CD14-positive monocyte (primary cell): Measurements from ENCODE around the gene UBQLNL. TPM values are rescaled to one million over a fixed set of nuclear protein-coding genes. Genes with fewer than 3 reads are reported as not detected.

Source experiments
- DNase-seq, 3 donors: peaks; one replicate each; pipeline ENCODE4 v3.0.0-alpha.2; 2011 to 2022
- H2AFZ ChIP-seq: 2 replicates; pipeline ENCODE4 v1.6.0; 2012; ENCODE audit warnings: mild to moderate bottlenecking, low read depth, low read length, inconsistent platforms; ENCODE audit not compliant: insufficient read depth, poor library complexity, severe bottlenecking
- H3K27ac ChIP-seq, 2 donors: 1 replicate in 1 of 2; 2 replicates in 1 of 2; pipeline ENCODE4 v1.5.1; 2012 to 2013; ENCODE audit warnings: low read length in 2 of 2, control low read depth in 1 of 2, inconsistent platforms in 1 of 2, low read depth in 1 of 2, mild to moderate bottlenecking in 1 of 2
- H3K27me3 ChIP-seq, 2 donors: one replicate each; pipeline versions ENCODE4 v1.6.0 to v1.6.1; 2011 to 2013; ENCODE audit warnings: low read length in 2 of 2; ENCODE audit not compliant: control insufficient read depth in 2 of 2, insufficient read depth in 2 of 2
- H3K36me3 ChIP-seq, 2 donors: replicated peaks in 1 of 2; 1 replicate in 1 of 2; 2 replicates in 1 of 2; pipeline versions ENCODE4 v1.5.1 to v1.6.1; 2012 to 2013; ENCODE audit warnings: low read length in 2 of 2, control low read depth in 1 of 2, inconsistent platforms in 1 of 2, mild to moderate bottlenecking in 1 of 2; ENCODE audit not compliant: insufficient read depth in 2 of 2, control insufficient read depth in 1 of 2
- H3K4me1 ChIP-seq, 2 donors: 1 replicate in 1 of 2; 2 replicates in 1 of 2; pipeline versions ENCODE4 v1.5.1 to v1.6.1; 2012 to 2013; ENCODE audit warnings: low read length in 2 of 2, control low read depth in 1 of 2, inconsistent platforms in 1 of 2, mild to moderate bottlenecking in 1 of 2, moderate library complexity in 1 of 2; ENCODE audit not compliant: insufficient read depth in 2 of 2, control insufficient read depth in 1 of 2
- H3K4me2 ChIP-seq: replicated peaks from 2 replicates; pipeline ENCODE3; 2012; ENCODE audit warnings: low read length, moderate library complexity, mild to moderate bottlenecking; ENCODE audit not compliant: poor library complexity, severe bottlenecking; ENCODE audit errors: extremely low read depth
- H3K4me3 ChIP-seq, 3 experiments: fragments of 200-600 bp in 1 of 3; sonication (generic) in 1 of 3; replicated peaks in 1 of 3; 1 replicate in 2 of 3; 2 replicates in 1 of 3; pipeline ENCODE4 v1.5.1; 2011 to 2013; ENCODE audit warnings: low read length in 3 of 3, mild to moderate bottlenecking in 3 of 3, control low read depth in 2 of 3, low read depth in 2 of 3, inconsistent platforms in 1 of 3, moderate library complexity in 1 of 3
- H3K79me2 ChIP-seq: 2 replicates; pipeline ENCODE4 v1.6.0; 2012; ENCODE audit warnings: mild to moderate bottlenecking, control low read depth, inconsistent platforms, low read length, moderate library complexity; ENCODE audit not compliant: insufficient read depth
- H3K9ac ChIP-seq: 2 replicates; pipeline ENCODE4 v1.6.0; 2017; ENCODE audit warnings: low read length, mild to moderate bottlenecking; ENCODE audit not compliant: insufficient read depth, poor library complexity, severe bottlenecking
- H3K9me3 ChIP-seq, 2 donors: replicated peaks in 1 of 2; 1 replicate in 1 of 2; 2 replicates in 1 of 2; pipeline versions ENCODE4 v1.5.1 to v1.6.1; 2012 to 2013; ENCODE audit warnings: low read length in 2 of 2, control low read depth in 1 of 2; ENCODE audit not compliant: control insufficient read depth in 1 of 2, insufficient read depth in 1 of 2
- H4K20me1 ChIP-seq: 2 replicates; pipeline ENCODE4 v1.6.0; 2012; ENCODE audit warnings: mild to moderate bottlenecking, low read length, control low read depth, moderate library complexity; ENCODE audit not compliant: insufficient read depth
- H3K27ac Mint-ChIP-seq, 7 donors: one replicate each; pipeline ENCODE4 v1.8.0; 2020; ENCODE audit warnings: mild to moderate bottlenecking in 7 of 7, mixed read lengths in 7 of 7, moderate library complexity in 6 of 7, inconsistent platforms in 2 of 7
- H3K27me3 Mint-ChIP-seq, 3 donors: one replicate each; pipeline ENCODE4 v1.8.0; 2021 to 2022; ENCODE audit warnings: low read depth in 3 of 3, mild to moderate bottlenecking in 3 of 3, mixed read lengths in 3 of 3, moderate library complexity in 3 of 3, inconsistent platforms in 1 of 3
- H3K36me3 Mint-ChIP-seq, 2 donors: one replicate each; pipeline ENCODE4 v1.8.0; 2020; ENCODE audit warnings: mixed read lengths in 2 of 2, inconsistent platforms in 1 of 2, mild to moderate bottlenecking in 1 of 2
- H3K4me1 Mint-ChIP-seq: one replicate; pipeline ENCODE4 v1.8.0; 2020; ENCODE audit warnings: mild to moderate bottlenecking, mixed read lengths
- H3K4me3 Mint-ChIP-seq, 2 donors: one replicate each; pipeline ENCODE4 v1.8.0; 2020; ENCODE audit warnings: mild to moderate bottlenecking in 2 of 2, mixed read lengths in 2 of 2, moderate library complexity in 1 of 2
- H3K9me3 Mint-ChIP-seq, 7 donors: one replicate each; pipeline ENCODE4 v1.8.0; 2020 to 2022; ENCODE audit warnings: mixed read lengths in 7 of 7, mild to moderate bottlenecking in 6 of 7, moderate library complexity in 6 of 7, inconsistent platforms in 2 of 7
- CTCF ChIP-seq: fragments of 200-600 bp; IDR thresholded peaks from one replicate; pipeline ENCODE4 v1.8.0; 2022; ENCODE audit warnings: antibody characterized with exemption, mild to moderate bottlenecking
- WGBS: methylation state at CpG from one replicate; pipeline ENCODE4 v1.1.5; 2013; ENCODE audit warnings: missing lambda C conversion rate; ENCODE audit not compliant: insufficient coverage; 5-methylcytosine and 5-hydroxymethylcytosine counted together
- intact Hi-C, 2 donors: fragments of 100-400 bp; cut with micrococcal nuclease; formaldehyde crosslinking; loops; one replicate each; pipeline versions ENCODE4 v1.15.0 to v1.15.1; 2023
- polyA plus RNA-seq, 3 donors: library from polyadenylated mRNA; depleted of rRNA in 1 of 3; unstranded in 2 of 3; stranded (reverse) in 1 of 3; fragments of 300-500 nt in 2 of 3; fragments of >200 nt in 1 of 3; fragmentation: Illumina TruSeq in 2 of 3; gene quantifications; 1 replicate in 2 of 3; 2 replicates in 1 of 3; pipeline ENCODE4 v1.2.3, GENCODE V29; 2012 to 2021

Gene UBQLNL
- polyA plus RNA-seq, 3 donors, result 0.33 TPM; not detected in 2

GRCh38 chr11:5546457-5546856 is 30.0 kb upstream of the UBQLNL start:
- Mint-ChIP-seq H3K36me3 (no peaks in the 10 kb centered on the region), H3K27ac (no peak overlapping the region), H3K4me1 (no peaks in the 10 kb centered on the region), H3K27me3 (peaks cover 0 to 2% (median 0%) of the 10 kb centered on the region in 3 donors), H3K9me3 (peaks cover 0 to 3% (median 0%) of the 10 kb centered on the region in 7 donors), H3K4me3 (no peak overlapping the region)
- Histone ChIP-seq H2AFZ (no peak overlapping the region), H3K4me1 (no peaks in the 10 kb centered on the region), H3K27ac (no peak overlapping the region), H3K4me2 (no peak overlapping the region), H3K9ac (no peak overlapping the region), H4K20me1 (no peaks in the 10 kb centered on the region), H3K27me3 (no peaks in the 10 kb centered on the region), H3K79me2 (no peaks in the 10 kb centered on the region), H3K4me3 (no peak overlapping the region), H3K36me3 (no peaks in the 10 kb centered on the region), H3K9me3 (no peaks in the 10 kb centered on the region)
- no peak for DNase-seq
- no peak for TF ChIP-seq CTCF
- 70% methylated on average over 1 of the region's 3 CpGs for WGBS
- intact Hi-C loops, result no loop called here

- no peak for TF ChIP-seq CTCF
- no peak overlapping the region for H3K4me3 Mint-ChIP-seq
- intact Hi-C loops, result no loop called here
- no peaks in the 10 kb centered on the region for H3K36me3 Mint-ChIP-seq
- no peaks in the 10 kb centered on the region for H3K27me3 Mint-ChIP-seq
- H3K9ac ChIP-seq, result no peak overlapping the region
- no peaks in the 10 kb centered on the region for H3K4me1 ChIP-seq
- H4K20me1 ChIP-seq, result no peaks in the 10 kb centered on the region
- H3K4me2 ChIP-seq, result no peak overlapping the region
- H3K27ac ChIP-seq, result no peak overlapping the region
- H2AFZ ChIP-seq, result no peak overlapping the region
- no CpG with 5 or more reads among the region's 1 CpG for WGBS
- no peak overlapping the region for H3K27ac Mint-ChIP-seq
- no peaks in the 10 kb centered on the region for H3K4me1 Mint-ChIP-seq
- no peaks in the 10 kb centered on the region for H3K79me2 ChIP-seq
- H3K9me3 ChIP-seq, result no peaks in the 10 kb centered on the region
- peaks cover 0 to 12% (median 6%) of the 10 kb centered on the region in 7 donors for H3K9me3 Mint-ChIP-seq
- H3K4me3 ChIP-seq, result no peak overlapping the region
- DNase-seq, result no peak
- no peaks in the 10 kb centered on the region for H3K36me3 ChIP-seq
- H3K27me3 ChIP-seq, result no peaks in the 10 kb centered on the region
Observed at GRCh38 chr11:5541427-5541826, 24.9 kb upstream of the UBQLNL start.
